A673 (cell line): ENCODE data around the gene KLRK1. TPM values are rescaled to one million over a fixed set of nuclear protein-coding genes. Genes with fewer than 3 reads are reported as not detected.

Source experiments
- BruUV-seq: library from RNA; stranded (reverse); fragments of 400-500 nt; replicated peaks from 2 replicates; lab custom pipeline; 2021; lab: Mats Ljungman, UMichigan
- CTCF ChIA-PET: fragments of 300-600 bp; sonication (Branson Sonifier 250); formaldehyde crosslinking; loops from one replicate; lab custom pipeline; 2022; ENCODE audit warnings: antibody characterized with exemption; lab: Charles Lee
- POLR2A ChIA-PET: fragments of 300-600 bp; sonication (Branson Sonifier 250); formaldehyde crosslinking; loops from one replicate; lab custom pipeline; 2022; ENCODE audit warnings: antibody characterized with exemption; ENCODE audit not compliant: low non-redundant PET; lab: Charles Lee
- DNase-seq: peaks from one replicate; pipeline ENCODE4 v3.0.0-alpha.2; 2015; ENCODE audit warnings: low spot score
- H3K27ac ChIP-seq: fragments of 200-600 bp; sonication (generic); 2 replicates; pipeline ENCODE4 v1.5.1; 2016; ENCODE audit warnings: mixed run types, low read depth, mild to moderate bottlenecking, mixed read lengths, antibody characterized with exemption, low read length; ENCODE audit not compliant: poor library complexity, severe bottlenecking
- H3K27me3 ChIP-seq: fragments of 200-600 bp; sonication (generic); replicated peaks from 2 replicates; pipeline ENCODE4 v1.6.1; 2017; ENCODE audit warnings: mixed run types, low read depth, mild to moderate bottlenecking, mixed read lengths, antibody characterized with exemption, low read length; ENCODE audit not compliant: insufficient read depth, poor library complexity
- H3K36me3 ChIP-seq: fragments of 200-600 bp; sonication (generic); 2 replicates; pipeline ENCODE4 v1.6.1; 2016; ENCODE audit warnings: mixed run types, mild to moderate bottlenecking, mixed read lengths, antibody characterized with exemption, low read length; ENCODE audit not compliant: insufficient read depth, poor library complexity, severe bottlenecking
- H3K4me1 ChIP-seq: fragments of 200-600 bp; sonication (generic); 2 replicates; pipeline ENCODE4 v1.6.1; 2017; ENCODE audit warnings: mixed run types, mild to moderate bottlenecking, mixed read lengths, antibody characterized with exemption, low read length; ENCODE audit not compliant: insufficient read depth, poor library complexity, severe bottlenecking
- H3K4me3 ChIP-seq: fragments of 200-600 bp; sonication (generic); 2 replicates; pipeline ENCODE4 v1.5.1; 2016; ENCODE audit warnings: low read depth, mixed run types, mild to moderate bottlenecking, mixed read lengths, low read length; ENCODE audit not compliant: poor library complexity, severe bottlenecking
- H3K9me3 ChIP-seq: fragments of 200-600 bp; sonication (generic); 2 replicates; pipeline ENCODE4 v1.6.1; 2016; ENCODE audit warnings: mixed run types, low read depth, mild to moderate bottlenecking, mixed read lengths, antibody characterized with exemption, low read length; ENCODE audit not compliant: poor library complexity, severe bottlenecking
- CTCF ChIP-seq: fragments of 300-800, 200-600 bp; sonication (generic); conservative IDR thresholded peaks from 2 replicates; pipeline ENCODE4 v1.5.1; 2017; ENCODE audit warnings: low read depth, mild to moderate bottlenecking, antibody characterized with exemption, low read length, moderate library complexity, mixed read lengths
- EZH2 ChIP-seq: fragments of 200-600 bp; sonication (generic); IDR thresholded peaks from 2 replicates; pipeline ENCODE4 v1.6.1; 2017; ENCODE audit warnings: borderline replicate concordance, low read depth, mild to moderate bottlenecking, mixed read lengths, antibody characterized with exemption, low read length; ENCODE audit not compliant: poor library complexity, severe bottlenecking
- intact Hi-C: fragments of 100-400 bp; cut with micrococcal nuclease; formaldehyde crosslinking; loops from one replicate; pipeline ENCODE4 v1.10.0; 2022; ENCODE audit not compliant: unreplicated experiment
- total RNA-seq: library from RNA; stranded (reverse); gene quantifications from 2 replicates; pipeline ENCODE4 v1.2.3, GENCODE V29; 2021

KLRK1 gene
- total RNA-seq, 1 experiment from 2014 or later: not detected

- no TSS peak for BruUV-seq
- intact Hi-C loops: no loop called here
- POLR2A ChIA-PET: no interaction called here
Measured at GRCh38 chr12:10386857-10387256, 3.0 kb downstream of the KLRK1 start.

GRCh38 chr12:10385166-10385613 is 4.7 kb downstream of the KLRK1 start:
- TF ChIP-seq CTCF (no peak), EZH2 (no peak)
- H3K4me3 ChIP-seq: no peak overlapping the region
- no peak overlapping the region for H3K27ac ChIP-seq
- H3K4me1 ChIP-seq: no peaks in the 10 kb centered on the region
- peak; percentile 39 for DNase-seq
- intact Hi-C loops: no loop called here
- ChIA-PET POLR2A (no interaction called here), CTCF (no interaction called here)
- no peaks in the 10 kb centered on the region for H3K9me3 ChIP-seq
- H3K27me3 ChIP-seq: no peaks in the 10 kb centered on the region
- H3K36me3 ChIP-seq: no peaks in the 10 kb centered on the region
- no TSS peak for BruUV-seq

More at GRCh38 chr12:10386857-10387256, 3.0 kb downstream of the KLRK1 start:
- CTCF ChIA-PET: interaction anchor here (0.5 kb wide), 1 partner anchor 12 kb away, joined by 10 read pairs; no protein-coding TSS in a partner anchor
- no peak for DNase-seq
- TF ChIP-seq EZH2: no peak
- TF ChIP-seq CTCF: no peak
- no peaks in the 10 kb centered on the region for H3K36me3 ChIP-seq
- H3K27ac ChIP-seq: no peak overlapping the region
- no peaks in the 10 kb centered on the region for H3K4me1 ChIP-seq
- H3K9me3 ChIP-seq: no peaks in the 10 kb centered on the region
- no peak overlapping the region for H3K4me3 ChIP-seq
- H3K27me3 ChIP-seq: no peaks in the 10 kb centered on the region

- CTCF ChIA-PET: no interaction called here
- no peaks in the 10 kb centered on the region for H3K9me3 ChIP-seq
- H3K36me3 ChIP-seq: no peaks in the 10 kb centered on the region
- no peaks in the 10 kb centered on the region for H3K4me1 ChIP-seq
- TF ChIP-seq CTCF (no peak), EZH2 (no peak)
- POLR2A ChIA-PET: no interaction called here
- no peak overlapping the region for H3K27ac ChIP-seq
- no peak for DNase-seq
- no peak overlapping the region for H3K4me3 ChIP-seq
- no TSS peak for BruUV-seq
- no peaks in the 10 kb centered on the region for H3K27me3 ChIP-seq
- intact Hi-C loops: no loop called here
Measured at GRCh38 chr12:10384191-10384590, 5.7 kb downstream of the KLRK1 start.
